IMR-90 (cell line): ENCODE results near the gene HMGB2. TPM values are rescaled to one million over a fixed set of nuclear protein-coding genes. Genes with fewer than 3 reads are reported as not detected.
A peak's percentile ranks its signal among the peaks of the same experiment; 100 is the strongest.

Experiments
- ATAC-seq: fragments of 200-7000 bp; cut with Tn5 transposase; 2 replicates; pipeline ENCODE4 v1.9.1; 2020; ENCODE audit warnings: low read depth, mild to moderate bottlenecking, moderate library complexity
- BruUV-seq: library from RNA; stranded (reverse); fragments of 400-500 nt; replicated peaks from 2 replicates; lab custom pipeline; 2021; lab: Mats Ljungman, UMichigan
- CTCF ChIA-PET: fragments of 300-600 bp; formaldehyde crosslinking; extraction: SDS; loops from one replicate; lab custom pipeline; 2021; ENCODE audit warnings: antibody characterized with exemption; lab: Yijun Ruan, JAX
- POLR2A ChIA-PET: fragments of 300-600 bp; sonication (Branson Sonifier 250); formaldehyde crosslinking; loops from one replicate; lab custom pipeline; 2022; ENCODE audit warnings: antibody characterized with exemption; ENCODE audit not compliant: unreplicated experiment; lab: Charles Lee
- DNase-seq: peaks from one replicate; pipeline ENCODE4 v3.0.0; 2013
- H2AFZ ChIP-seq: replicated peaks from 2 replicates; pipeline ENCODE3; 2013; ENCODE audit warnings: low read length, mild to moderate bottlenecking; ENCODE audit not compliant: poor library complexity
- H2AK5ac ChIP-seq: 2 replicates; pipeline ENCODE4 v1.6.1; 2013; ENCODE audit warnings: low read depth, low read length, inconsistent platforms
- H2AK9ac ChIP-seq: replicated peaks from 2 replicates; pipeline ENCODE3; 2013; ENCODE audit warnings: mild to moderate bottlenecking, low read depth, low read length, moderate library complexity; ENCODE audit not compliant: poor library complexity
- H2BK120ac ChIP-seq: 2 replicates; pipeline ENCODE4 v1.6.1; 2013; ENCODE audit warnings: low read depth, low read length, inconsistent platforms
- H2BK15ac ChIP-seq: 3 replicates; pipeline ENCODE4 v1.6.1; 2013; ENCODE audit warnings: low read depth, low read length, inconsistent platforms
- H2BK20ac ChIP-seq: 2 replicates; pipeline ENCODE4 v1.6.1; 2013; ENCODE audit warnings: low read depth, mild to moderate bottlenecking, inconsistent platforms, low read length, moderate library complexity
- H2BK5ac ChIP-seq: 2 replicates; pipeline ENCODE4 v1.6.1; 2013; ENCODE audit warnings: mild to moderate bottlenecking, low read depth, low read length, inconsistent platforms; ENCODE audit not compliant: poor library complexity, severe bottlenecking
- H3K14ac ChIP-seq: replicated peaks from 2 replicates; pipeline ENCODE4 v1.6.1; 2013; ENCODE audit warnings: low read depth, low read length, inconsistent platforms
- H3K18ac ChIP-seq: 2 replicates; pipeline ENCODE4 v1.6.1; 2013; ENCODE audit warnings: low read depth, low read length, control low read depth
- H3K23ac ChIP-seq: 2 replicates; pipeline ENCODE4 v1.6.1; 2013; ENCODE audit warnings: low read depth, low read length, inconsistent platforms
- H3K27ac ChIP-seq: 2 replicates; pipeline ENCODE4 v1.5.1; 2013; ENCODE audit warnings: mild to moderate bottlenecking, control low read depth, low read length; ENCODE audit not compliant: insufficient read depth
- H3K27me3 ChIP-seq: 2 replicates; pipeline ENCODE4 v1.6.1; 2013; ENCODE audit warnings: low read length; ENCODE audit not compliant: control insufficient read depth, insufficient read depth
- H3K36me3 ChIP-seq: 2 replicates; pipeline ENCODE4 v1.6.1; 2013; ENCODE audit warnings: low read length, mixed read lengths; ENCODE audit not compliant: control insufficient read depth, insufficient read depth
- H3K4ac ChIP-seq: 2 replicates; pipeline ENCODE4 v1.6.1; 2013; ENCODE audit warnings: low read depth, low read length, inconsistent platforms
- H3K4me1 ChIP-seq: 2 replicates; pipeline ENCODE4 v1.6.1; 2013; ENCODE audit warnings: low read length, mixed read lengths; ENCODE audit not compliant: control insufficient read depth, insufficient read depth
- H3K4me2 ChIP-seq: 2 replicates; pipeline ENCODE4 v1.6.1; 2013; ENCODE audit warnings: low read depth, mild to moderate bottlenecking, control low read depth, low read length, moderate library complexity
- H3K4me3 ChIP-seq: 2 replicates; pipeline ENCODE4 v1.5.1; 2013; ENCODE audit warnings: low read depth, mild to moderate bottlenecking, control low read depth, low read length, moderate library complexity; ENCODE audit not compliant: insufficient read depth
- H3K56ac ChIP-seq: 2 replicates; pipeline ENCODE4 v1.6.1; 2013; ENCODE audit warnings: low read length, inconsistent platforms; ENCODE audit not compliant: insufficient read depth; ENCODE audit errors: extremely low read depth
- H3K79me1 ChIP-seq, 2 experiments: 2 replicates each; pipeline ENCODE4 v1.6.1; 2013; ENCODE audit warnings: low read length in 2 of 2, inconsistent platforms in 1 of 2, low read depth in 1 of 2
- H3K9ac ChIP-seq: 2 replicates; pipeline ENCODE4 v1.6.1; 2013; ENCODE audit warnings: low read depth, low read length, control low read depth
- H3K9me1 ChIP-seq: 2 replicates; pipeline ENCODE4 v1.6.1; 2013; ENCODE audit warnings: low read length, inconsistent platforms; ENCODE audit not compliant: insufficient read depth
- H3K9me3 ChIP-seq: 2 replicates; pipeline ENCODE4 v1.6.1; 2013; ENCODE audit warnings: low read length; ENCODE audit not compliant: control insufficient read depth, insufficient read depth
- H4K20me1 ChIP-seq: 2 replicates; pipeline ENCODE4 v1.6.1; 2013; ENCODE audit warnings: low read length, inconsistent platforms; ENCODE audit not compliant: insufficient read depth
- H4K5ac ChIP-seq: 2 replicates; pipeline ENCODE4 v1.6.1; 2013; ENCODE audit warnings: mild to moderate bottlenecking, low read depth, low read length, control low read depth
- H4K8ac ChIP-seq, 2 experiments: 2 replicates each; pipeline ENCODE4 v1.6.1; 2013; ENCODE audit warnings: low read depth in 2 of 2, low read length in 2 of 2, control low read depth in 1 of 2, inconsistent platforms in 1 of 2
- H4K91ac ChIP-seq: 2 replicates; pipeline ENCODE4 v1.6.1; 2013; ENCODE audit warnings: low read depth, low read length, inconsistent platforms; ENCODE audit not compliant: insufficient read depth
- BHLHE40 ChIP-seq: fragments of 150-350 bp; IDR thresholded peaks from 2 replicates; pipeline ENCODE4 v1.6.1; 2016; ENCODE audit warnings: mild to moderate bottlenecking, low read depth, low read length
- CEBPB ChIP-seq: IDR thresholded peaks from 2 replicates; pipeline ENCODE4 v1.6.1; 2012; ENCODE audit warnings: low read depth, low read length, improper control_type of control experiment
- CHD1 ChIP-seq: IDR thresholded peaks from 2 replicates; pipeline ENCODE4 v1.6.1; 2012; ENCODE audit warnings: low read depth, low read length, improper control_type of control experiment
- CTCF ChIP-seq: conservative IDR thresholded peaks from 2 replicates; pipeline ENCODE4 v1.5.1; 2012; ENCODE audit warnings: mild to moderate bottlenecking, low read depth, low read length, improper control_type of control experiment
- ELK1 ChIP-seq: fragments of 150-350 bp; IDR thresholded peaks from 2 replicates; pipeline ENCODE4 v1.6.1; 2016; ENCODE audit warnings: low read depth, mild to moderate bottlenecking, low read length, moderate library complexity, borderline replicate concordance
- FOS ChIP-seq: fragments of 150-350 bp; IDR thresholded peaks from 2 replicates; pipeline ENCODE4 v1.6.1; 2016; ENCODE audit warnings: low read depth, low read length
- MAFK ChIP-seq: IDR thresholded peaks from 2 replicates; pipeline ENCODE4 v1.6.1; 2012; ENCODE audit warnings: low read depth, low read length, improper control_type of control experiment
- MAZ ChIP-seq: IDR thresholded peaks from 2 replicates; pipeline ENCODE4 v1.6.1; 2012; ENCODE audit warnings: low read depth, mild to moderate bottlenecking, low read length, improper control_type of control experiment, moderate library complexity, borderline replicate concordance
- MXI1 ChIP-seq: IDR thresholded peaks from 2 replicates; pipeline ENCODE4 v1.6.1; 2012; ENCODE audit warnings: low read depth, mild to moderate bottlenecking, low read length, moderate library complexity, borderline replicate concordance
- NFE2L2 ChIP-seq: fragments of 150-350 bp; IDR thresholded peaks from 2 replicates; pipeline ENCODE4 v1.6.1; 2016; ENCODE audit warnings: low read depth, mild to moderate bottlenecking, low read length
- POLR2A ChIP-seq: IDR thresholded peaks from 2 replicates; pipeline ENCODE4 v1.6.1; 2012; ENCODE audit warnings: mild to moderate bottlenecking, low read depth, low read length
- RAD21 ChIP-seq: IDR thresholded peaks from 2 replicates; pipeline ENCODE4 v1.6.1; 2012; ENCODE audit warnings: low read length, improper control_type of control experiment
- RCOR1 ChIP-seq: IDR thresholded peaks from 2 replicates; pipeline ENCODE4 v1.6.1; 2012; ENCODE audit warnings: mild to moderate bottlenecking, low read length, improper control_type of control experiment; ENCODE audit not compliant: insufficient replicate concordance
- RFX5 ChIP-seq: IDR thresholded peaks from 2 replicates; pipeline ENCODE4 v1.8.0; 2012; ENCODE audit warnings: low read depth, mild to moderate bottlenecking, low read length, moderate library complexity
- SMC3 ChIP-seq: fragments of 150-350 bp; IDR thresholded peaks from 2 replicates; pipeline ENCODE4 v1.6.1; 2016; ENCODE audit warnings: low read depth, mild to moderate bottlenecking, antibody characterized with exemption, low read length, moderate library complexity
- USF2 ChIP-seq: fragments of 150-350 bp; IDR thresholded peaks from 2 replicates; pipeline ENCODE4 v1.6.1; 2017; ENCODE audit warnings: mild to moderate bottlenecking, antibody characterized with exemption, low read length, low read depth
- WGBS, 2 experiments: methylation state at CpG; one replicate each; pipeline versions ENCODE4 v1.1.5 to v1.1.7; 2013; ENCODE audit warnings: missing lambda C conversion rate in 2 of 2; ENCODE audit not compliant: insufficient read length in 1 of 2; ENCODE audit errors: extremely low coverage in 2 of 2; 5-methylcytosine and 5-hydroxymethylcytosine counted together
- dilution Hi-C: fragments of 300-500 bp; cut with HindIII; formaldehyde crosslinking; loops from one replicate; pipeline ENCODE4 v1.14.3; 2018; ENCODE audit warnings: low sequenced_read_pairs; ENCODE audit not compliant: unreplicated experiment
- in situ Hi-C: fragments of 300-500 bp; cut with MboI; formaldehyde crosslinking; loops from 3 replicates; pipeline ENCODE4 v1.14.3; 2019; ENCODE audit warnings: low sequenced_read_pairs, inconsistent platforms, mixed read lengths
- intact Hi-C: fragments of 100-400 bp; cut with micrococcal nuclease; formaldehyde crosslinking; loops from 2 replicates; pipeline ENCODE4 v1.10.0; 2022
- polyA plus RNA-seq, 3 experiments: library from polyadenylated mRNA; depleted of rRNA; stranded (reverse); fragments of >200 nt; gene quantifications; 2 replicates each; pipeline ENCODE4 v1.2.3, GENCODE V29; 2012; ENCODE audit warnings: low replicate concordance in 1 of 3
- total RNA-seq: library from RNA; depleted of rRNA; stranded (reverse); fragments of >200 nt; gene quantifications from 2 replicates; pipeline ENCODE4 v1.2.3, GENCODE V29; 2012

HMGB2 gene
- total and polyA plus RNA-seq, 2 of the 4 experiments (the other 2 are of a cell fraction) = 49.3 to 106 TPM

- no peak overlapping the region for H2BK20ac ChIP-seq
- no peaks in the 10 kb centered on the region for H3K4me1 ChIP-seq
- H3K9me1 ChIP-seq = no peaks in the 10 kb centered on the region; the same call in 1 of the 2 replicates
- H3K27me3 ChIP-seq = no peaks in the 10 kb centered on the region
- peaks cover 0 to 4% of the 10 kb centered on the region in 2 experiments; a peak in 1 of 4 replicates for H3K79me1 ChIP-seq
- intact Hi-C loops (no loop called here), dilution Hi-C loops (no loop called here), in situ Hi-C loops (no loop called here)
- no peak overlapping the region for H3K9ac ChIP-seq
- peak; percentile 23 for DNase-seq
- no peak overlapping the region for H2AFZ ChIP-seq
- no peak overlapping the region for H3K18ac ChIP-seq
- H3K4me3 ChIP-seq = no peak overlapping the region
- CTCF ChIA-PET = no interaction called here
- H4K5ac ChIP-seq = no peak overlapping the region
- no CpG with 5 or more reads among the region's 2 CpGs for WGBS, 2 experiments
- H2BK120ac ChIP-seq = no peak overlapping the region
- H3K23ac ChIP-seq = 0 out of 2 replicates have a peak overlapping the region, but pooled peaks have one; percentile 2
- H4K91ac ChIP-seq = no peak overlapping the region
- H4K8ac ChIP-seq = peak overlapping the region in 1 of 2 experiments; percentile 14; a peak in 2 of 4 replicates
- no peak overlapping the region for H3K27ac ChIP-seq
- no peak overlapping the region for H3K14ac ChIP-seq
- POLR2A ChIA-PET = no interaction called here
- TF ChIP-seq NFE2L2 (no peak), ELK1 (no peak), RAD21 (no peak), RCOR1 (no peak), BHLHE40 (no peak), MXI1 (no peak), CEBPB (no peak), MAFK (no peak), USF2 (no peak), FOS (no peak), CTCF (no peak), MAZ (no peak), RFX5 (no peak), POLR2A (no peak), CHD1 (no peak), SMC3 (no peak)
- H2AK9ac ChIP-seq = no peak overlapping the region
- H3K56ac ChIP-seq = no peak overlapping the region
- no TSS peak for BruUV-seq
- no peaks in the 10 kb centered on the region for H3K9me3 ChIP-seq
- H2BK5ac ChIP-seq = no peak overlapping the region
- no peak for ATAC-seq
- H3K4me2 ChIP-seq = peak overlapping the region; percentile 24; the same call in 1 of the 2 replicates
- H3K36me3 ChIP-seq = no peaks in the 10 kb centered on the region; the same call in 1 of the 2 replicates
- H2AK5ac ChIP-seq = no peak overlapping the region
- H3K4ac ChIP-seq = no peak overlapping the region
- no peak overlapping the region for H2BK15ac ChIP-seq
- no peaks in the 10 kb centered on the region for H4K20me1 ChIP-seq
Observed at GRCh38 chr4:173337463-173337862, 3.3 kb upstream of the HMGB2 start.
